Cardiac fibroblast (primary cell): ENCODE results near the gene MAGEA8.
A peak's percentile ranks its signal among the peaks of the same experiment; 100 is the strongest.

ENCODE experiments used
- DNase-seq, 2 donors: peaks; one replicate each; pipeline versions ENCODE4 v3.0.0 to v3.0.0-alpha.2; 2010; ENCODE audit warnings: low read depth in 2 of 2
- H3K4me3 ChIP-seq, 2 donors: replicated peaks in 1 of 2; 1 replicate in 1 of 2; 2 replicates in 1 of 2; pipeline ENCODE4 v1.5.1; 2011; ENCODE audit warnings: low read depth in 2 of 2, low read length in 2 of 2, mild to moderate bottlenecking in 2 of 2, moderate library complexity in 1 of 2
- TF ChIP-seq, protein P1 (sequence below): IDR thresholded peaks from one replicate; pipeline ENCODE4 v1.5.1; 2011; ENCODE audit warnings: low read depth, mild to moderate bottlenecking, low read length, inconsistent platforms

MAGEA8 gene

DNA sequence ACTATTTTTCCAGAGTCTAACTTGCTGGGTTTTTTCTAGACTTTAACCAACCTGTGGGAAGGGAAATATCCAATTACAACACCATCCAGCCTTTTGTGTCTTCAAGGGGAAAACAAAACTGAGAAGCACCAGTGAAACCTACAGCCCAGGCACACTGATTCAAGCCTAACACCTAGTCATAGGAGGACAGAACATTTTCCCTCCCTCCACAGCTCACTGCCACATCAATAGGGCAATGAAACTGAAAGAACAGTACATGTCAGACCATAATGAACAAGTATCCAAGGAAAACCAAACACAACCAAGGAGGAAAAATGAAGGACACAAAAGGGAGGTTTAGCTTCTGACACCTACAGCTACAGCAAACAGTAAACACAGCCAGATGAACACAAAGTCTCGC is 17.6 kb downstream of the MAGEA8 start:
- no peak overlapping the region for H3K4me3 ChIP-seq
- DNase-seq, result no peak
- TF ChIP-seq, protein P1, sequence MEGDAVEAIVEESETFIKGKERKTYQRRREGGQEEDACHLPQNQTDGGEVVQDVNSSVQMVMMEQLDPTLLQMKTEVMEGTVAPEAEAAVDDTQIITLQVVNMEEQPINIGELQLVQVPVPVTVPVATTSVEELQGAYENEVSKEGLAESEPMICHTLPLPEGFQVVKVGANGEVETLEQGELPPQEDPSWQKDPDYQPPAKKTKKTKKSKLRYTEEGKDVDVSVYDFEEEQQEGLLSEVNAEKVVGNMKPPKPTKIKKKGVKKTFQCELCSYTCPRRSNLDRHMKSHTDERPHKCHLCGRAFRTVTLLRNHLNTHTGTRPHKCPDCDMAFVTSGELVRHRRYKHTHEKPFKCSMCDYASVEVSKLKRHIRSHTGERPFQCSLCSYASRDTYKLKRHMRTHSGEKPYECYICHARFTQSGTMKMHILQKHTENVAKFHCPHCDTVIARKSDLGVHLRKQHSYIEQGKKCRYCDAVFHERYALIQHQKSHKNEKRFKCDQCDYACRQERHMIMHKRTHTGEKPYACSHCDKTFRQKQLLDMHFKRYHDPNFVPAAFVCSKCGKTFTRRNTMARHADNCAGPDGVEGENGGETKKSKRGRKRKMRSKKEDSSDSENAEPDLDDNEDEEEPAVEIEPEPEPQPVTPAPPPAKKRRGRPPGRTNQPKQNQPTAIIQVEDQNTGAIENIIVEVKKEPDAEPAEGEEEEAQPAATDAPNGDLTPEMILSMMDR, result no peak

DNA sequence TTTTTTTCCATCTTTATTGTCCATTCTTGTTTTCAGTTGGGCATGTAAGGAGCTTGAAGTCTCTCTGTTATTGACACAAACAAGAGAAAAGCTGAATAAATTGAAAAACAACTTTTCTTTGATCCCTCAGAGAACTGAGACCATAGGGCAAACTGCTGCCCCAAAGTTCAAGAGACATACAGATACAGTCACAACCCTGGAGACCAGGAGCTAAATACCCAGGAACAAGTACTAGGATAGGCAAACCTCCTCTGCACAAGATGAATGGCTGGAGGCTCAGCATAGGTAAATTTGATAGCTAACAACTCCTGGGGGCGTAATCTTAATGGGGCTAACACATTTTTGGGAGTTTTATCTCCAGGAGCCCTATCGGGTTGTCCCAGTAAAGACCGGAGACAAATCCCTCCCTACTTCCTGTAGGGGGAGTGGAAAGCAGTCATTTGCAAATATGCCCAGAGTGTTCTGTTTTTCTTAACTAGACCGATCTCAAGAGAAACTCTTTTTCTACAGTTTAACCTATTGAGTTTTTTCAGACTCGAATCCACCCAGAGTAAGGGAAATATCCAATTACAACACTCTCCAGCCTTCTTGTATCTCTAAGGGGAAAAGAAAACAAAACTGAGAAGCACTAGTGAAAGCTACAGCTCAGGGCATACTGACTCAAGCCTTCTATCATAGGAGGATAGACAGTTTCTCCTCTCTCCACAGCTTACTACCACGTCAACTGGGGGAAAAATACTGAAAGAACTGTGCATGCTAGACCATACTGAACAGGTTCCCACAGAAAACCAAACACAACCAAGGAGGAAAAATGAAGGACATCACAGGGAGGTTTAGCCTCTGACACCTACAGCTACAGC is 23.1 kb downstream of the MAGEA8 start:
- DNase-seq, result peak; percentile 21 to 24

DNA sequence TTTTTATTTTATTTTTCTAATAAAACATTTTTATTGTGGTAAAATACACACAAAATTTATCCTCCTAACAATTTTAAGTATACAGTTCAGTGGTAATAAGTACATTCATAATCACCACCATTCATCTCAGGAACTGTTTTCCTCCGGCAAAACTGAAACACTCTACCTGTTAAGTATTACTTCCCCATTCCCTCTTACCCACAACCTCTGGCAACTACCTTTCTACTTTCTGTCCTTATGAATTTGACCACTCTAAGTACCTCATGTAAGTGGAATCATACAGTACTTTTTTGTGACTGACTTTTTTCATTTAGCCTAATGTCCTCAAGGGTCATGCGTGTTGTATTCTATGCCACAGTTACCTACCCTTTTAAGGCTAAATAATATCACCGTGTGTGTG is 27.3 kb downstream of the MAGEA8 start:
- DNase-seq, result no peak
- TF ChIP-seq, protein P1, result no peak
- no peak overlapping the region for H3K4me3 ChIP-seq

More for the DNA sequence above, 23.1 kb downstream of the MAGEA8 start:
- H3K4me3 ChIP-seq, result no peak overlapping the region
- TF ChIP-seq, protein P1, result peak; percentile 22

DNA sequence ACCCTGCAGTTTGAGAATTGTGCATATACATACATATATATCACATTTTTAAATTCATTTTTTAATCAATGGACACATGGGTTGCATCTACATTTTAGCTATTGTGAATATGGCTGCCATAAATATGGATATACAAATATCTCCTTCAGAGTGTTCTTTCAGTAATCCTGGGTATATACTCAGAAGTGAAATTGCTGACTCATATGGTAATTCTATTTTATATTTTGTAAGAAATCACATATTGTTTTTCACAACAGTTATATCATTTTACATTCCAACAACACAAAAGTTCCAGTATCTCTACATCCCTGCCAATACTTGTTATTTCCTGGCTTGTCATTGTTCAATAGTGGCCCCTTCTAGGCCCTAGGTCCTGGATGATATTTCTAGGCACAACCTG is 27.7 kb downstream of the MAGEA8 start:
- H3K4me3 ChIP-seq, result no peak overlapping the region
- TF ChIP-seq, protein P1, result no peak

DNA sequence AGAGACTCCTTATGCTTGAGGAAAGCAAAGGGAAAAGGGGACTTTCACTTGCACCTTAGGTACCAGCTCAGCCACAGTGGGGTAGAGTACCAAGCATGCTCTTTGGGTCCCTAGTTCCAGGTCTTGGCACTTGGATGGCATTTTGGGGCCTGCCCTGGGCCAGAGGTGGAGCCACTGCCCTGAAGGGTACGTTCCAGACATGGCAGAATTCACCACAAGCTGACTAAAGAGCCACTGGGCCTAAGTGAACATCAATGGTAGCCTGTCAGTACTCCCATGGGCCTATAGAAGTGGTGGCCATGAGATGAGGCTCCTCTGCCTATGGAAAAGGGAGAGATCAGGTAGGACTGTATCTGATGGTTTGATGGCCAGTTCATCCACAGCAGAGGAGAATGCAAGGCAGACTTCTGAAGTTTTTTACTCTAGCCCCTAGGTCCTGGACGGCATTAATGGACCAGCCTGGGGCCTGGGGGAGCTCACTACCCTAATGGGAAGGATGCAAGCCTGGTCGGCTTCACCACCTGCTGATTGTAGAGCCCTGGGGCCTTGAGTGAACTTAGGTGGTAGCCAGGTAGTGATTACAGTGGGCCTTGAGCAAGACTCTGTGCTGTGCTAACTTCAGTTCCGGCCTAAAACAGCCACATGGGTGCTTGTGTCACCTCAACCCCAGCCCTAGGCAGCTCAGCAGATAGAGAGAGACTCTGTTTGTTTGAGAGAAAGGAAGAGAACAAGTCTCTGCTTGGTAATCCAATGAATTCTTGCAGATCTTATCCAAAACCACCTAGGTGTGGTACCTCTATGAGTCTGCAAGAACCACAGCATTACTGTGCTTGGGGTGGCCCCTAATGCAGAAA is 28.6 kb downstream of the MAGEA8 start:
- TF ChIP-seq, protein P1, result no peak
- no peak overlapping the region for H3K4me3 ChIP-seq
- no peak for DNase-seq

More for the DNA sequence above, 27.7 kb downstream of the MAGEA8 start:
- DNase-seq, result no peak

DNA sequence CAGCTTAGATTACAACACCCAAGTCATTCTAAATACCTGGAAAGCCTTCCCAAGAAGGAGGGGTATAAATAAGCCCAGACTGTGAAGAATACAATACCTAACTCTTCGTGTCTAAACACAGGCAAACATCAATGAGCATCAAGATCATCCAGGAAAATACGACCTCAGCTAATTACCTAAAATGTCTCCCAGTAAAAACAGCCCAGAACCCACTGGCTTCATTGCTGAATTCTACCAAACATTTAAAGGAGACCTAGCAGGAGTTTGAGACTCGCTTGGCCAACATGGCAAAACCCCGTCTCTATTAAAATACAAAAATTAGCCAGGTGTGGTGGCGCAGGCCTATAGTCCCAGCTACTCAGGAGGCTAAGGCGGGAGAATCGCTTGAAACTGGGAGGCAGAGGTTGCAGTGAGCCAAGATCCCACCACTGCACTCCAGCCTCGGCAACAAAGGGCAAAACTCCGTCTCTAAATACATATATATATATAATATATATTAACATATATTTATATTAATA is 29.3 kb downstream of the MAGEA8 start:
- no peak overlapping the region for H3K4me3 ChIP-seq
- DNase-seq, result no peak
- TF ChIP-seq, protein P1, result no peak
